Measurements from ENCODE around the gene GEN1. TPM values are rescaled to one million over a fixed set of nuclear protein-coding genes. Genes with fewer than 3 reads are reported as not detected.

The GEN1 gene
- total and polyA plus RNA-seq, 2 donors (not counting 1 experiment from before 2014, with no cell fraction given) = 16.7 to 105 TPM

DNA sequence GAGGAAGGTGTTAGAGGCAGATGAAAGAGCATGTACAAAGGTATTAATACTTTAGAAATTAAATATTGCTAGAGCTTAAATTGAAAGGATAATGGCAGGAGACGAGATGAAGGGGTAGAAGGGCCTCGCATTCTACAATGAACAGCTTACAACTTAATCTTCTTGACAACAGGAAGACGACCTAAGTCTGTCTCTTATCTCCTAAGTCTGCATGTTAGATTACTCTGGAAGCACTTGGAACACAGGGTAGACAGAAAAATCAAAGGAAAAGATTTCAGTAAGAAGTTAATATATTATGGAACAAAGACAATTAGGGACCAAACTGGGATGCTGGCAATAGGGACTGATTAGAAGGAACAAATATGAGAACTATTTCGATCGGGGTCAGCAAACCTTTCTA lies 35.2 kb upstream of the GEN1 start:
- Histone ChIP-seq H3K4me1 (ENCODE audit: control insufficient read depth in 2 of 2, insufficient read depth in 2 of 2, low read length in 2 of 2) (no peaks in the 10 kb centered on the region), H3K9ac (ENCODE audit: low read length) (no peak overlapping the region), H3K36me3 (replicated peaks in 1 of 2; ENCODE audit: control extremely low read depth in 1 of 2, control insufficient read depth in 1 of 2, extremely low read depth in 1 of 2, insufficient read depth in 2 of 2, low read length in 1 of 2) (peaks cover 4 to 84% of the 10 kb centered on the region in 2 experiments), H3K27ac (ENCODE audit: low read length in 2 of 2) (no peak overlapping the region), H3K4me3 (ENCODE audit: control extremely low read depth in 1 of 5, extremely low read depth in 1 of 5, insufficient read depth in 1 of 5, low read depth in 2 of 5, low read length in 4 of 5) (no peak overlapping the region), H3K4me2 (replicated peaks; ENCODE audit: low read depth, low read length, poor library complexity, severe bottlenecking) (no peak overlapping the region), H3K9me3 (ENCODE audit: control extremely low read depth in 1 of 3, control insufficient read depth in 2 of 3, insufficient read depth in 1 of 3, low read length in 2 of 3) (no peaks in the 10 kb centered on the region), H3K79me2 (ENCODE audit: control insufficient read depth, insufficient read depth, low read length) (peaks cover 5% of the 10 kb centered on the region), H2AFZ (ENCODE audit: insufficient read depth, low read depth, low read length, poor library complexity, severe bottlenecking) (no peak overlapping the region), H3K27me3 (replicated peaks in 1 of 4; ENCODE audit: control extremely low read depth in 1 of 4, control insufficient read depth in 3 of 4, insufficient read depth in 4 of 4, low read length in 3 of 4) (no peaks in the 10 kb centered on the region), H4K20me1 (ENCODE audit: control insufficient read depth, insufficient read depth, low read length, poor library complexity, severe bottlenecking) (no peaks in the 10 kb centered on the region)
- ATAC-seq (ENCODE audit: low read depth) (no peak), DNase-seq (no peak)
- ChIA-PET CTCF (interaction anchor here (1.0 to 7.2 kb wide), 18 partner anchors 9 to 458 kb away, joined by 3 to 155 read pairs (median 8); no protein-coding TSS in a partner anchor), POLR2A (no interaction called here)
- peaks cover 6% of the 10 kb centered on the region for H3K4me1 Mint-ChIP-seq
- H3K4me3 Mint-ChIP-seq = no peak overlapping the region
- TF ChIP-seq EZH2 (IDR thresholded peaks at IDR 0.05; ENCODE audit: borderline replicate concordance, insufficient read depth, low read depth, low read length, poor library complexity, severe bottlenecking) = no peak
- TF ChIP-seq, protein P1, sequence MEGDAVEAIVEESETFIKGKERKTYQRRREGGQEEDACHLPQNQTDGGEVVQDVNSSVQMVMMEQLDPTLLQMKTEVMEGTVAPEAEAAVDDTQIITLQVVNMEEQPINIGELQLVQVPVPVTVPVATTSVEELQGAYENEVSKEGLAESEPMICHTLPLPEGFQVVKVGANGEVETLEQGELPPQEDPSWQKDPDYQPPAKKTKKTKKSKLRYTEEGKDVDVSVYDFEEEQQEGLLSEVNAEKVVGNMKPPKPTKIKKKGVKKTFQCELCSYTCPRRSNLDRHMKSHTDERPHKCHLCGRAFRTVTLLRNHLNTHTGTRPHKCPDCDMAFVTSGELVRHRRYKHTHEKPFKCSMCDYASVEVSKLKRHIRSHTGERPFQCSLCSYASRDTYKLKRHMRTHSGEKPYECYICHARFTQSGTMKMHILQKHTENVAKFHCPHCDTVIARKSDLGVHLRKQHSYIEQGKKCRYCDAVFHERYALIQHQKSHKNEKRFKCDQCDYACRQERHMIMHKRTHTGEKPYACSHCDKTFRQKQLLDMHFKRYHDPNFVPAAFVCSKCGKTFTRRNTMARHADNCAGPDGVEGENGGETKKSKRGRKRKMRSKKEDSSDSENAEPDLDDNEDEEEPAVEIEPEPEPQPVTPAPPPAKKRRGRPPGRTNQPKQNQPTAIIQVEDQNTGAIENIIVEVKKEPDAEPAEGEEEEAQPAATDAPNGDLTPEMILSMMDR (IDR thresholded peaks at IDR 0.05) = no peak
- H3K27ac Mint-ChIP-seq = no peak overlapping the region
- WGBS (ENCODE audit: insufficient coverage) = no CpG with 5 or more reads among the region's 5 CpGs
- H3K9me3 Mint-ChIP-seq (ENCODE audit: insufficient read depth) = no peaks in the 10 kb centered on the region
- H3K27me3 Mint-ChIP-seq = no peaks in the 10 kb centered on the region
- intact Hi-C loops (cut with micrococcal nuclease) = loop anchor here (1.0 to 5.0 kb wide), 4 partner anchors 34 to 659 kb away; no protein-coding TSS in a partner anchor

DNA sequence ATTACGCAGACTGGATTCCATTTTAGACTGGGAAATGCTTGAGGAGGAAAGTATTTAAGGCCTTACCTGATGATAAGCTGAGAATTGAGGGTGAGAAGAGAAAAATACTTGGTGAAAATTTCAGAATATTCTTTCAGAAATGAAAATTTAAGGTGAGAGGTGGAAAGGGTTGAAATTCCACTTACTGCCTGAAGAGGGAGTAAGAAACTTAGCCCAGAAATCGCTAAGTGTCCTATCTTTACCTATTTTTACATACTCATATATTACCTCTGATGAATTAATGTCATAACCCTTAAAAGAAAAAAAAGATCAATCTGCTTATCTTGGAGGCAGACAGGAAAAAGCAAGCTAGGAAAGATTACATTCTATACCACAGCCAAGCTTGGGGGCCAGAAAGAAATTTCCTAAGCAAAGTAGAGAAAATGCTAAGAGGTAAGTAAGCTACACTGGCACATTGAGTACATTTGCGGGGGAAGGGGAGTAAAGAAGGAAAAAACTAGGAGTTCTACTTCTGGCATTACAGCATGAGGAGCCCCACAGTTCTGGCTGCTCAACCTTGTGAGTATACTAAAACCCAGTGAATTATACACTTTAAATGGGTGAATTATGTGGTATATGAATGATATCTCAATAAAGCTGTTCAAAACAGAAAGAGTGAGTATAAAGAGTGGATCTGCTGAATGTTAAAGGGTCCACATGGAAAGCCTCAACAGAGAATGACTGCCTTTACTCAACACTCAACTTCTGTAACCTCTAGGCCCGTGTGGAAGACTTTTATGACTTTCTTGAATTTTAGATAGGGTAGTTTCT lies 34.2 kb upstream of the GEN1 start:
- intact Hi-C loops (cut with micrococcal nuclease) = loop anchor here (1.0 to 5.0 kb wide), 5 partner anchors 33 to 658 kb away; no protein-coding TSS in a partner anchor

More for the DNA sequence above, 34.2 kb upstream of the GEN1 start:
- H3K4me3 ChIP-seq (ENCODE audit: control extremely low read depth in 1 of 5, extremely low read depth in 1 of 5, insufficient read depth in 1 of 5, low read depth in 2 of 5, low read length in 4 of 5) = no peak overlapping the region
- DNase-seq = peak; percentile 55
- peak overlapping the region in 1 of 2 donors; percentile 21 for H3K27ac ChIP-seq (ENCODE audit: low read length in 2 of 2)
- Mint-ChIP-seq H3K9me3 (ENCODE audit: insufficient read depth) (no peaks in the 10 kb centered on the region), H3K4me1 (peaks cover 6% of the 10 kb centered on the region), H3K27me3 (no peaks in the 10 kb centered on the region), H3K4me3 (no peak overlapping the region), H3K27ac (peak overlapping the region; percentile 54)
- no peak overlapping the region for H3K9ac ChIP-seq (ENCODE audit: low read length)
- no peak overlapping the region for H3K4me2 ChIP-seq (replicated peaks; ENCODE audit: low read depth, low read length, poor library complexity, severe bottlenecking)
- peak; percentile 49 for ATAC-seq (ENCODE audit: low read depth)
- no peaks in the 10 kb centered on the region for H3K4me1 ChIP-seq (ENCODE audit: control insufficient read depth in 2 of 2, insufficient read depth in 2 of 2, low read length in 2 of 2)
- no peaks in the 10 kb centered on the region for H4K20me1 ChIP-seq (ENCODE audit: control insufficient read depth, insufficient read depth, low read length, poor library complexity, severe bottlenecking)
- no peak overlapping the region for H2AFZ ChIP-seq (ENCODE audit: insufficient read depth, low read depth, low read length, poor library complexity, severe bottlenecking)
- POLR2A ChIA-PET = no interaction called here
- WGBS (ENCODE audit: insufficient coverage) = 100% methylated on average over 1 of the region's 4 CpGs
- TF ChIP-seq, protein P1 (IDR thresholded peaks at IDR 0.05) = peak; percentile 96
- TF ChIP-seq EZH2 (IDR thresholded peaks at IDR 0.05; ENCODE audit: borderline replicate concordance, insufficient read depth, low read depth, low read length, poor library complexity, severe bottlenecking) = no peak
- H3K9me3 ChIP-seq (ENCODE audit: control extremely low read depth in 1 of 3, control insufficient read depth in 2 of 3, insufficient read depth in 1 of 3, low read length in 2 of 3) = no peaks in the 10 kb centered on the region
- CTCF ChIA-PET = interaction anchor here (0.6 to 7.2 kb wide), 46 partner anchors 9 to 462 kb away, joined by 3 to 155 read pairs (median 4); partner anchors contain the start of genes GEN1 and SMC6
- peaks cover 4 to 82% of the 10 kb centered on the region in 2 experiments for H3K36me3 ChIP-seq (replicated peaks in 1 of 2; ENCODE audit: control extremely low read depth in 1 of 2, control insufficient read depth in 1 of 2, extremely low read depth in 1 of 2, insufficient read depth in 2 of 2, low read length in 1 of 2)
- H3K27me3 ChIP-seq (replicated peaks in 1 of 4; ENCODE audit: control extremely low read depth in 1 of 4, control insufficient read depth in 3 of 4, insufficient read depth in 4 of 4, low read length in 3 of 4) = no peaks in the 10 kb centered on the region
- H3K79me2 ChIP-seq (ENCODE audit: control insufficient read depth, insufficient read depth, low read length) = peaks cover 5% of the 10 kb centered on the region

Measured in B cell (primary cell).